ENCODE measurements around the gene BCL10.
A peak's percentile ranks its signal among the peaks of the same experiment; 100 is the strongest.

Gene BCL10

GRCh38 chr1:85224734-85225623 is 51.5 kb downstream of the BCL10 start:
- no peaks in the 10 kb centered on the region for H3K9me3 ChIP-seq (ENCODE audit: insufficient read depth, low read depth, low read length)
- no peak for TF ChIP-seq CTCF (conservative IDR thresholded peaks at IDR 0.05; ENCODE audit: low read length)
- no peak for TF ChIP-seq EZH2phosphoT487 (IDR thresholded peaks at IDR 0.05; ENCODE audit: borderline replicate concordance)
- no peaks in the 10 kb centered on the region for H3F3A ChIP-seq (ENCODE audit: low read depth)
- no peaks in the 10 kb centered on the region for H3K27me3 ChIP-seq (ENCODE audit: insufficient read depth, low read length, poor library complexity, severe bottlenecking)
- no peaks in the 10 kb centered on the region for H4K20me1 ChIP-seq (ENCODE audit: insufficient read depth, low read length, poor library complexity, severe bottlenecking)
- H3K36me3 ChIP-seq (ENCODE audit: insufficient read depth, low read length), result no peaks in the 10 kb centered on the region
- H2AFZ ChIP-seq (ENCODE audit: low read length), result peak overlapping the region; percentile 45; the same call in 1 of the 2 replicates
- no peaks in the 10 kb centered on the region for H3K79me2 ChIP-seq (ENCODE audit: insufficient read depth, low read length)
- H3K9me2 ChIP-seq (replicated peaks; ENCODE audit: low read depth, low read length), result no peaks in the 10 kb centered on the region
- H3K4me2 ChIP-seq (ENCODE audit: low read depth, low read length, poor library complexity, severe bottlenecking), result no peak overlapping the region
- H3K4me1 ChIP-seq (ENCODE audit: insufficient read depth, low read length, poor library complexity, severe bottlenecking), result no peaks in the 10 kb centered on the region
- H3K4me3 ChIP-seq (ENCODE audit: low read length, poor library complexity, severe bottlenecking), result no peak overlapping the region
- no peak overlapping the region for H3K9ac ChIP-seq (ENCODE audit: low read depth, low read length, poor library complexity, severe bottlenecking)

DNA sequence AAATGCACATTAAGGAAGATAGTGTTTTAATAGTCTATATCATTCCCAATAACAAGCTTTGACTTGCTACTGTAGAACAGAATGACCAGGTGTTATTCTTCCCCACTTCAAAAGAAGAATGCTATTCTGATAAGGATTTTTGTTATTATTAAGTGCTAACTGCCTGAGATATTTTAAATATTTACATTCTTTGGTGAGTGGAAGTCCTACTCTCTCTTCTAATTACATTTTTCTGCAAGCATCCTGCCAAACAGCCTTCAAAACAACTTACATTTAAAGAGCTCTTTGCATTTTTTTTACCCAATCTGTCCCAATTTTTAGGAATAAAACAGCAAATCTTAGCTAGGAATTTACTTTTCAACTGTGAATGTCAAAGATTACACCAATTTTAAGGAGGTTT is 52.1 kb downstream of the BCL10 start:
- H3K27me3 ChIP-seq (ENCODE audit: insufficient read depth, low read length, poor library complexity, severe bottlenecking), result no peaks in the 10 kb centered on the region
- H3F3A ChIP-seq (ENCODE audit: low read depth), result no peaks in the 10 kb centered on the region
- H3K9me3 ChIP-seq (ENCODE audit: insufficient read depth, low read depth, low read length), result no peaks in the 10 kb centered on the region
- H4K20me1 ChIP-seq (ENCODE audit: insufficient read depth, low read length, poor library complexity, severe bottlenecking), result no peaks in the 10 kb centered on the region
- no peak overlapping the region for H2AFZ ChIP-seq (ENCODE audit: low read length)
- H3K79me2 ChIP-seq (ENCODE audit: insufficient read depth, low read length), result no peaks in the 10 kb centered on the region
- no peak overlapping the region for H3K9ac ChIP-seq (ENCODE audit: low read depth, low read length, poor library complexity, severe bottlenecking)
- H3K4me3 ChIP-seq (ENCODE audit: low read length, poor library complexity, severe bottlenecking), result no peak overlapping the region
- TF ChIP-seq CTCF (conservative IDR thresholded peaks at IDR 0.05; ENCODE audit: low read length), result no peak
- TF ChIP-seq EZH2phosphoT487 (IDR thresholded peaks at IDR 0.05; ENCODE audit: borderline replicate concordance), result no peak
- H3K9me2 ChIP-seq (replicated peaks; ENCODE audit: low read depth, low read length), result no peaks in the 10 kb centered on the region
- H3K4me1 ChIP-seq (ENCODE audit: insufficient read depth, low read length, poor library complexity, severe bottlenecking), result no peaks in the 10 kb centered on the region
- no peaks in the 10 kb centered on the region for H3K36me3 ChIP-seq (ENCODE audit: insufficient read depth, low read length)
- no peak overlapping the region for H3K4me2 ChIP-seq (ENCODE audit: low read depth, low read length, poor library complexity, severe bottlenecking)

GRCh38 chr1:85223334-85223733 is 53.1 kb downstream of the BCL10 start:
- H3F3A ChIP-seq (ENCODE audit: low read depth), result no peaks in the 10 kb centered on the region
- no peaks in the 10 kb centered on the region for H4K20me1 ChIP-seq (ENCODE audit: insufficient read depth, low read length, poor library complexity, severe bottlenecking)
- H3K79me2 ChIP-seq (ENCODE audit: insufficient read depth, low read length), result no peaks in the 10 kb centered on the region
- H2AFZ ChIP-seq (ENCODE audit: low read length), result no peak overlapping the region
- H3K9me2 ChIP-seq (replicated peaks; ENCODE audit: low read depth, low read length), result no peaks in the 10 kb centered on the region
- no peak overlapping the region for H3K4me3 ChIP-seq (ENCODE audit: low read length, poor library complexity, severe bottlenecking)
- H3K9ac ChIP-seq (ENCODE audit: low read depth, low read length, poor library complexity, severe bottlenecking), result no peak overlapping the region
- no peaks in the 10 kb centered on the region for H3K4me1 ChIP-seq (ENCODE audit: insufficient read depth, low read length, poor library complexity, severe bottlenecking)
- TF ChIP-seq EZH2phosphoT487 (IDR thresholded peaks at IDR 0.05; ENCODE audit: borderline replicate concordance), result no peak
- no peak for TF ChIP-seq CTCF (conservative IDR thresholded peaks at IDR 0.05; ENCODE audit: low read length)
- H3K4me2 ChIP-seq (ENCODE audit: low read depth, low read length, poor library complexity, severe bottlenecking), result no peak overlapping the region
- no peaks in the 10 kb centered on the region for H3K9me3 ChIP-seq (ENCODE audit: insufficient read depth, low read depth, low read length)
- H3K36me3 ChIP-seq (ENCODE audit: insufficient read depth, low read length), result no peaks in the 10 kb centered on the region
- no peaks in the 10 kb centered on the region for H3K27me3 ChIP-seq (ENCODE audit: insufficient read depth, low read length, poor library complexity, severe bottlenecking)

Data from Loucy (cell line).